GF-D8 (cell line): ENCODE results near the gene PPP1R12A.

ENCODE experiments used
- DNase-seq: peaks from one replicate; lab custom pipeline; 2025; lab: John Stamatoyannopoulos, UW

PPP1R12A gene

GRCh38 chr12:79935624-79936345, 888 bp upstream of the PPP1R12A start:
- peak; percentile 12 for DNase-seq

- peak; percentile 27 for DNase-seq
Observed at GRCh38 chr12:79934281-79935020, 446 bp downstream of the PPP1R12A start.

- peak; percentile 27 for DNase-seq
Observed at GRCh38 chr12:79933532-79934264, 1.2 kb downstream of the PPP1R12A start.

- DNase-seq: no peak
Observed at GRCh38 chr12:79933043-79933442, 1.9 kb downstream of the PPP1R12A start.

- no peak for DNase-seq
Observed at GRCh38 chr12:79932357-79932756, 2.5 kb downstream of the PPP1R12A start.

GRCh38 chr12:79929065-79929464, 5.8 kb downstream of the PPP1R12A start:
- DNase-seq: no peak

GRCh38 chr12:79927772-79928474, 7.0 kb downstream of the PPP1R12A start:
- DNase-seq: peak; percentile 83

GRCh38 chr12:79926951-79927350, 7.9 kb downstream of the PPP1R12A start:
- DNase-seq: no peak

- no peak for DNase-seq
Observed at GRCh38 chr12:79925492-79925891, 9.4 kb downstream of the PPP1R12A start.

GRCh38 chr12:79921786-79922185, 13.1 kb downstream of the PPP1R12A start:
- DNase-seq: no peak

GRCh38 chr12:79920421-79921238, 14.3 kb downstream of the PPP1R12A start:
- no peak for DNase-seq

- no peak for DNase-seq
Observed at GRCh38 chr12:79919762-79920161, 15.1 kb downstream of the PPP1R12A start.

- DNase-seq: no peak
Observed at GRCh38 chr12:79916826-79917225, 18.1 kb downstream of the PPP1R12A start.

- DNase-seq: no peak
Observed at GRCh38 chr12:79911889-79912656, 22.8 kb downstream of the PPP1R12A start.

GRCh38 chr12:79908366-79908765, 26.5 kb downstream of the PPP1R12A start:
- DNase-seq: no peak

GRCh38 chr12:79901506-79901905, 33.4 kb downstream of the PPP1R12A start:
- no peak for DNase-seq

GRCh38 chr12:79900951-79901350, 33.9 kb downstream of the PPP1R12A start:
- DNase-seq: no peak

GRCh38 chr12:79900199-79900598, 34.7 kb downstream of the PPP1R12A start:
- DNase-seq: no peak

- no peak for DNase-seq
Observed at GRCh38 chr12:79897617-79898016, 37.3 kb downstream of the PPP1R12A start.

GRCh38 chr12:79895804-79896203, 39.1 kb downstream of the PPP1R12A start:
- DNase-seq: no peak

- DNase-seq: no peak
Observed at GRCh38 chr12:79895071-79895470, 39.8 kb downstream of the PPP1R12A start.
